IPS-18a (cell line): ENCODE results near the gene TMEM168.
"Not testable (repeated sequence)": the region's sequence is repeated elsewhere in the genome, so short reads cannot be mapped to it uniquely, and the experiment has no call there.

Experiments
- H3K27ac ChIP-seq: one replicate; pipeline ENCODE4 v1.5.1; 2013; ENCODE audit warnings: low read length
- H3K27me3 ChIP-seq: one replicate; pipeline ENCODE4 v1.6.1; 2013; ENCODE audit warnings: mild to moderate bottlenecking, low read length; ENCODE audit not compliant: control insufficient read depth, insufficient read depth
- H3K36me3 ChIP-seq: one replicate; pipeline ENCODE4 v1.6.1; 2013; ENCODE audit warnings: low read depth, low read length; ENCODE audit not compliant: control insufficient read depth
- H3K4me1 ChIP-seq: one replicate; pipeline ENCODE4 v1.6.1; 2013; ENCODE audit warnings: low read depth, low read length; ENCODE audit not compliant: control insufficient read depth
- H3K4me3 ChIP-seq: one replicate; pipeline ENCODE4 v1.5.1; 2013; ENCODE audit warnings: low read length
- H3K9ac ChIP-seq: one replicate; pipeline ENCODE4 v1.6.1; 2013; ENCODE audit warnings: mild to moderate bottlenecking, low read length, moderate library complexity
- H3K9me3 ChIP-seq: one replicate; pipeline ENCODE4 v1.6.1; 2013; ENCODE audit warnings: low read depth, low read length; ENCODE audit not compliant: control insufficient read depth

The TMEM168 gene

GRCh38 chr7:112745635-112746034 lies 44.6 kb downstream of the TMEM168 start:
- no peak overlapping the region for H3K4me3 ChIP-seq
- H3K27ac ChIP-seq = no peak overlapping the region
- H3K36me3 ChIP-seq = no peaks in the 10 kb centered on the region
- no peaks in the 10 kb centered on the region for H3K27me3 ChIP-seq
- H3K9me3 ChIP-seq = no peaks in the 10 kb centered on the region
- H3K9ac ChIP-seq = no peak overlapping the region
- no peaks in the 10 kb centered on the region for H3K4me1 ChIP-seq

- Histone ChIP-seq H3K9me3 (no peaks in the 10 kb centered on the region), H3K36me3 (no peaks in the 10 kb centered on the region), H3K27me3 (no peaks in the 10 kb centered on the region), H3K9ac (no peak overlapping the region), H3K4me3 (no peak overlapping the region), H3K27ac (no peak overlapping the region), H3K4me1 (no peaks in the 10 kb centered on the region)
These were observed 45.4 kb downstream of the TMEM168 start for GRCh38 chr7:112744818-112745217.

GRCh38 chr7:112743811-112744210 lies 46.4 kb downstream of the TMEM168 start:
- H3K9ac ChIP-seq = no peak overlapping the region
- H3K9me3 ChIP-seq = no peaks in the 10 kb centered on the region
- H3K36me3 ChIP-seq = no peaks in the 10 kb centered on the region
- H3K4me1 ChIP-seq = no peaks in the 10 kb centered on the region
- no peak overlapping the region for H3K27ac ChIP-seq
- no peak overlapping the region for H3K4me3 ChIP-seq
- no peaks in the 10 kb centered on the region for H3K27me3 ChIP-seq

- Histone ChIP-seq H3K27me3 (no peaks in the 10 kb centered on the region), H3K36me3 (no peaks in the 10 kb centered on the region), H3K4me1 (no peaks in the 10 kb centered on the region), H3K9me3 (peaks cover 3% of the 10 kb centered on the region), H3K4me3 (no peak overlapping the region), H3K27ac (no peak overlapping the region), H3K9ac (no peak overlapping the region)
These were observed 49.5 kb downstream of the TMEM168 start for GRCh38 chr7:112740667-112741066.

GRCh38 chr7:112739436-112740180 lies 50.6 kb downstream of the TMEM168 start:
- no peak overlapping the region for H3K27ac ChIP-seq
- no peaks in the 10 kb centered on the region for H3K4me1 ChIP-seq
- no peaks in the 10 kb centered on the region for H3K36me3 ChIP-seq
- H3K9me3 ChIP-seq = peaks cover 4% of the 10 kb centered on the region
- H3K27me3 ChIP-seq = no peaks in the 10 kb centered on the region
- H3K4me3 ChIP-seq = no peak overlapping the region
- H3K9ac ChIP-seq = no peak overlapping the region

- no peak overlapping the region for H3K4me3 ChIP-seq
- H3K36me3 ChIP-seq = no peaks in the 10 kb centered on the region
- no peak overlapping the region for H3K27ac ChIP-seq
- no peak overlapping the region for H3K9ac ChIP-seq
- H3K9me3 ChIP-seq = peaks cover 8% of the 10 kb centered on the region
- no peaks in the 10 kb centered on the region for H3K27me3 ChIP-seq
- no peaks in the 10 kb centered on the region for H3K4me1 ChIP-seq
These were observed 54.9 kb downstream of the TMEM168 start for GRCh38 chr7:112735261-112735660.

- not testable (repeated sequence) for H3K36me3 ChIP-seq, H3K27ac ChIP-seq, H3K9me3 ChIP-seq, H3K27me3 ChIP-seq, H3K9ac ChIP-seq, H3K4me1 ChIP-seq, H3K4me3 ChIP-seq
These were observed 58.9 kb downstream of the TMEM168 start for GRCh38 chr7:112731324-112731723.

GRCh38 chr7:112726076-112726475 lies 64.1 kb downstream of the TMEM168 start:
- Histone ChIP-seq H3K27ac (no peak overlapping the region), H3K4me1 (no peaks in the 10 kb centered on the region)

GRCh38 chr7:112723416-112723815 lies 66.8 kb downstream of the TMEM168 start:
- Histone ChIP-seq H3K27me3 (no peaks in the 10 kb centered on the region), H3K27ac (no peak overlapping the region), H3K9ac (no peak overlapping the region), H3K4me3 (no peak overlapping the region), H3K36me3 (no peaks in the 10 kb centered on the region), H3K9me3 (no peaks in the 10 kb centered on the region), H3K4me1 (no peaks in the 10 kb centered on the region)

More at GRCh38 chr7:112726076-112726475, 64.1 kb downstream of the TMEM168 start:
- Histone ChIP-seq H3K4me3 (no peak overlapping the region), H3K36me3 (no peaks in the 10 kb centered on the region), H3K9me3 (no peaks in the 10 kb centered on the region), H3K9ac (no peak overlapping the region), H3K27me3 (no peaks in the 10 kb centered on the region)

- no peaks in the 10 kb centered on the region for H3K4me1 ChIP-seq
- H3K4me3 ChIP-seq = no peak overlapping the region
- no peaks in the 10 kb centered on the region for H3K9me3 ChIP-seq
- no peak overlapping the region for H3K9ac ChIP-seq
- H3K27ac ChIP-seq = no peak overlapping the region
- H3K36me3 ChIP-seq = no peaks in the 10 kb centered on the region
- no peaks in the 10 kb centered on the region for H3K27me3 ChIP-seq
These were observed 68.8 kb downstream of the TMEM168 start for GRCh38 chr7:112721366-112721765.

GRCh38 chr7:112715525-112715924 lies 74.7 kb downstream of the TMEM168 start:
- Histone ChIP-seq H3K4me3 (no peak overlapping the region), H3K27me3 (no peaks in the 10 kb centered on the region), H3K9me3 (no peaks in the 10 kb centered on the region), H3K36me3 (no peaks in the 10 kb centered on the region), H3K27ac (no peak overlapping the region), H3K4me1 (no peaks in the 10 kb centered on the region), H3K9ac (no peak overlapping the region)

GRCh38 chr7:112714917-112715316 lies 75.3 kb downstream of the TMEM168 start:
- H3K4me1 ChIP-seq = no peaks in the 10 kb centered on the region
- H3K36me3 ChIP-seq = no peaks in the 10 kb centered on the region
- no peak overlapping the region for H3K4me3 ChIP-seq
- no peaks in the 10 kb centered on the region for H3K9me3 ChIP-seq
- no peaks in the 10 kb centered on the region for H3K27me3 ChIP-seq
- no peak overlapping the region for H3K9ac ChIP-seq
- no peak overlapping the region for H3K27ac ChIP-seq
